ENCODE results near the gene ANKRD11. TPM values are rescaled to one million over a fixed set of nuclear protein-coding genes. Genes with fewer than 3 reads are reported as not detected.
"Not testable (repeated sequence)": the region's sequence is repeated elsewhere in the genome, so short reads cannot be mapped to it uniquely, and the experiment has no call there.

The ANKRD11 gene
- polyA plus RNA-seq, 1 donor (not counting 4 experiments of a cell fraction or from before 2014, with no cell fraction given) = 30.1 TPM

DNA sequence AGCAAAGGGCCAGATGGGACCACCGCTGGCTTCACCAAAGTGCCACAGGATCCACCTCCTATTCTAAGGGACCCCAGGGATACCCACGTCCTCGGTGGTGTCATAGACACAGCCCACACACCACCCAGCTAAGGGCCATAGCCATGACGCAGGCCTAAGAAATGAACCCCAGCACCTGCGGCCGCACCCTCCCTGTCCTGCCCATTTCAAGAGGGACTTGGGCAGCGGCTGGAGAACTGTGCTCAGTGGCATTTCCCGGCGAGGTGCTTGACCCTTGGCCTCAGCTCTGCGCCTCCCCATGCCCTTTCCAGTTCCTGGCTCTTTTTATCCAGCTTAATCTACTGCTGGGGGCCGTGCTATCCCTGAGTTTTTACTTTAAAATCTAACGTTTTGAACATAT is 245.6 kb downstream of the ANKRD11 start:
- H3K36me3 ChIP-seq (ENCODE audit: control insufficient read depth in 2 of 2, extremely low read depth in 1 of 2, insufficient read depth in 2 of 2, low read length in 2 of 2) = no peaks in the 10 kb centered on the region
- H3K4me3 ChIP-seq (ENCODE audit: control insufficient read depth in 2 of 3, extremely low read depth in 1 of 3, insufficient read depth in 2 of 3, low read depth in 1 of 3, low read length in 3 of 3) = no peak overlapping the region
- H2AFZ ChIP-seq (ENCODE audit: control insufficient read depth, low read length) = no peak overlapping the region
- no peaks in the 10 kb centered on the region for H3K27me3 ChIP-seq (ENCODE audit: control insufficient read depth, extremely low read depth, insufficient read depth, low read length)
- H3K27ac ChIP-seq (ENCODE audit: control insufficient read depth, insufficient read depth, low read length) = no peak overlapping the region
- no peak overlapping the region for H3K9ac ChIP-seq (ENCODE audit: control insufficient read depth, extremely low read depth, insufficient read depth, low read length)
- no peak for DNase-seq (ENCODE audit: low read depth, low spot score)
- H4K20me1 ChIP-seq (ENCODE audit: control insufficient read depth, extremely low read depth, insufficient read depth, low read length) = no peaks in the 10 kb centered on the region
- TF ChIP-seq, protein P1, sequence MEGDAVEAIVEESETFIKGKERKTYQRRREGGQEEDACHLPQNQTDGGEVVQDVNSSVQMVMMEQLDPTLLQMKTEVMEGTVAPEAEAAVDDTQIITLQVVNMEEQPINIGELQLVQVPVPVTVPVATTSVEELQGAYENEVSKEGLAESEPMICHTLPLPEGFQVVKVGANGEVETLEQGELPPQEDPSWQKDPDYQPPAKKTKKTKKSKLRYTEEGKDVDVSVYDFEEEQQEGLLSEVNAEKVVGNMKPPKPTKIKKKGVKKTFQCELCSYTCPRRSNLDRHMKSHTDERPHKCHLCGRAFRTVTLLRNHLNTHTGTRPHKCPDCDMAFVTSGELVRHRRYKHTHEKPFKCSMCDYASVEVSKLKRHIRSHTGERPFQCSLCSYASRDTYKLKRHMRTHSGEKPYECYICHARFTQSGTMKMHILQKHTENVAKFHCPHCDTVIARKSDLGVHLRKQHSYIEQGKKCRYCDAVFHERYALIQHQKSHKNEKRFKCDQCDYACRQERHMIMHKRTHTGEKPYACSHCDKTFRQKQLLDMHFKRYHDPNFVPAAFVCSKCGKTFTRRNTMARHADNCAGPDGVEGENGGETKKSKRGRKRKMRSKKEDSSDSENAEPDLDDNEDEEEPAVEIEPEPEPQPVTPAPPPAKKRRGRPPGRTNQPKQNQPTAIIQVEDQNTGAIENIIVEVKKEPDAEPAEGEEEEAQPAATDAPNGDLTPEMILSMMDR (optimal IDR thresholded peaks at IDR 0.05 in 1 of 3, IDR thresholded peaks at IDR 0.05 in 1 of 3, conservative IDR thresholded peaks at IDR 0.05 in 1 of 3; ENCODE audit: extremely low read depth in 1 of 3, insufficient read depth in 2 of 3, low read length in 3 of 3) = no peak
- TF ChIP-seq EZH2 (IDR thresholded peaks at IDR 0.05; ENCODE audit: low read length) = no peak
- H3K4me2 ChIP-seq (ENCODE audit: control insufficient read depth, extremely low read depth, insufficient read depth, low read depth, low read length) = no peak overlapping the region
- H3K79me2 ChIP-seq (ENCODE audit: control insufficient read depth, insufficient read depth, low read length) = peaks cover 7% of the 10 kb centered on the region
- no peaks in the 10 kb centered on the region for H3K9me3 ChIP-seq (ENCODE audit: control insufficient read depth, low read depth, low read length)
- FAIRE-seq = no peak
- dilution Hi-C loops (cut with MboI; ENCODE audit: extremely low pct_ligation_motif_present, low sequenced_read_pairs) = no loop called here
- H3K9me1 ChIP-seq (ENCODE audit: control insufficient read depth, extremely low read depth, insufficient read depth, low read length) = no peaks in the 10 kb centered on the region
- no peaks in the 10 kb centered on the region for H3K4me1 ChIP-seq (ENCODE audit: control insufficient read depth, extremely low read depth, insufficient read depth, low read length)

- FAIRE-seq = not testable (repeated sequence)
These were observed 246.1 kb downstream of the ANKRD11 start for GRCh38 chr16:89244264-89244663.

GRCh38 chr16:89243664-89244063 is 246.7 kb downstream of the ANKRD11 start:
- no peak for TF ChIP-seq EZH2 (IDR thresholded peaks at IDR 0.05; ENCODE audit: low read length)
- TF ChIP-seq, protein P1 (optimal IDR thresholded peaks at IDR 0.05 in 1 of 3, IDR thresholded peaks at IDR 0.05 in 1 of 3, conservative IDR thresholded peaks at IDR 0.05 in 1 of 3; ENCODE audit: extremely low read depth in 1 of 3, insufficient read depth in 2 of 3, low read length in 3 of 3) = no peak
- dilution Hi-C loops (cut with MboI; ENCODE audit: extremely low pct_ligation_motif_present, low sequenced_read_pairs) = no loop called here
- DNase-seq (ENCODE audit: low read depth, low spot score) (no peak), FAIRE-seq (no peak)
- Histone ChIP-seq H3K27me3 (ENCODE audit: control insufficient read depth, extremely low read depth, insufficient read depth, low read length) (no peaks in the 10 kb centered on the region), H3K4me3 (ENCODE audit: control insufficient read depth in 2 of 3, extremely low read depth in 1 of 3, insufficient read depth in 2 of 3, low read depth in 1 of 3, low read length in 3 of 3) (no peak overlapping the region), H3K79me2 (ENCODE audit: control insufficient read depth, insufficient read depth, low read length) (peaks cover 7% of the 10 kb centered on the region), H3K9me3 (ENCODE audit: control insufficient read depth, low read depth, low read length) (no peaks in the 10 kb centered on the region), H4K20me1 (ENCODE audit: control insufficient read depth, extremely low read depth, insufficient read depth, low read length) (no peaks in the 10 kb centered on the region), H3K9me1 (ENCODE audit: control insufficient read depth, extremely low read depth, insufficient read depth, low read length) (no peaks in the 10 kb centered on the region), H3K4me1 (ENCODE audit: control insufficient read depth, extremely low read depth, insufficient read depth, low read length) (no peaks in the 10 kb centered on the region), H3K4me2 (ENCODE audit: control insufficient read depth, extremely low read depth, insufficient read depth, low read depth, low read length) (no peak overlapping the region), H3K9ac (ENCODE audit: control insufficient read depth, extremely low read depth, insufficient read depth, low read length) (no peak overlapping the region), H3K36me3 (ENCODE audit: control insufficient read depth in 2 of 2, extremely low read depth in 1 of 2, insufficient read depth in 2 of 2, low read length in 2 of 2) (no peaks in the 10 kb centered on the region), H3K27ac (ENCODE audit: control insufficient read depth, insufficient read depth, low read length) (no peak overlapping the region), H2AFZ (ENCODE audit: control insufficient read depth, low read length) (no peak overlapping the region)

More at GRCh38 chr16:89244264-89244663, 246.1 kb downstream of the ANKRD11 start:
- H3K9me1 ChIP-seq (ENCODE audit: control insufficient read depth, extremely low read depth, insufficient read depth, low read length); H3K4me3 ChIP-seq (ENCODE audit: control insufficient read depth in 2 of 3, extremely low read depth in 1 of 3, insufficient read depth in 2 of 3, low read depth in 1 of 3, low read length in 3 of 3); H3K36me3 ChIP-seq (ENCODE audit: control insufficient read depth in 2 of 2, extremely low read depth in 1 of 2, insufficient read depth in 2 of 2, low read length in 2 of 2); H3K9ac ChIP-seq (ENCODE audit: control insufficient read depth, extremely low read depth, insufficient read depth, low read length); H3K4me2 ChIP-seq (ENCODE audit: control insufficient read depth, extremely low read depth, insufficient read depth, low read depth, low read length); H4K20me1 ChIP-seq (ENCODE audit: control insufficient read depth, extremely low read depth, insufficient read depth, low read length); H3K9me3 ChIP-seq (ENCODE audit: control insufficient read depth, low read depth, low read length); dilution Hi-C loops (cut with MboI; ENCODE audit: extremely low pct_ligation_motif_present, low sequenced_read_pairs); H3K27ac ChIP-seq (ENCODE audit: control insufficient read depth, insufficient read depth, low read length); H3K4me1 ChIP-seq (ENCODE audit: control insufficient read depth, extremely low read depth, insufficient read depth, low read length); H3K79me2 ChIP-seq (ENCODE audit: control insufficient read depth, insufficient read depth, low read length); H2AFZ ChIP-seq (ENCODE audit: control insufficient read depth, low read length); DNase-seq (ENCODE audit: low read depth, low spot score); H3K27me3 ChIP-seq (ENCODE audit: control insufficient read depth, extremely low read depth, insufficient read depth, low read length): not testable (repeated sequence)
